AG09309 (cell line): ENCODE measurements around the gene RFX4.
"Not testable (repeated sequence)": the region's sequence is repeated elsewhere in the genome, so short reads cannot be mapped to it uniquely, and the experiment has no call there.

ENCODE experiments used
- DNase-seq: peaks from one replicate; pipeline ENCODE4 v3.0.0-alpha.2; 2010; ENCODE audit warnings: low read depth
- H3K4me3 ChIP-seq: 2 replicates; pipeline ENCODE4 v1.5.1; 2011; ENCODE audit warnings: mild to moderate bottlenecking, low read depth, low read length, moderate library complexity; ENCODE audit not compliant: control insufficient read depth
- TF ChIP-seq, protein P1 (sequence below): IDR thresholded peaks from 2 replicates; pipeline ENCODE4 v1.5.1; 2011; ENCODE audit warnings: mild to moderate bottlenecking, low read depth, low read length, inconsistent platforms; ENCODE audit not compliant: insufficient read depth, control insufficient read depth; ENCODE audit errors: missing control alignments

The RFX4 gene

GRCh38 chr12:106601496-106601895 lies 18.7 kb downstream of the RFX4 start:
- no peak for DNase-seq
- no peak overlapping the region for H3K4me3 ChIP-seq
- TF ChIP-seq, protein P1, sequence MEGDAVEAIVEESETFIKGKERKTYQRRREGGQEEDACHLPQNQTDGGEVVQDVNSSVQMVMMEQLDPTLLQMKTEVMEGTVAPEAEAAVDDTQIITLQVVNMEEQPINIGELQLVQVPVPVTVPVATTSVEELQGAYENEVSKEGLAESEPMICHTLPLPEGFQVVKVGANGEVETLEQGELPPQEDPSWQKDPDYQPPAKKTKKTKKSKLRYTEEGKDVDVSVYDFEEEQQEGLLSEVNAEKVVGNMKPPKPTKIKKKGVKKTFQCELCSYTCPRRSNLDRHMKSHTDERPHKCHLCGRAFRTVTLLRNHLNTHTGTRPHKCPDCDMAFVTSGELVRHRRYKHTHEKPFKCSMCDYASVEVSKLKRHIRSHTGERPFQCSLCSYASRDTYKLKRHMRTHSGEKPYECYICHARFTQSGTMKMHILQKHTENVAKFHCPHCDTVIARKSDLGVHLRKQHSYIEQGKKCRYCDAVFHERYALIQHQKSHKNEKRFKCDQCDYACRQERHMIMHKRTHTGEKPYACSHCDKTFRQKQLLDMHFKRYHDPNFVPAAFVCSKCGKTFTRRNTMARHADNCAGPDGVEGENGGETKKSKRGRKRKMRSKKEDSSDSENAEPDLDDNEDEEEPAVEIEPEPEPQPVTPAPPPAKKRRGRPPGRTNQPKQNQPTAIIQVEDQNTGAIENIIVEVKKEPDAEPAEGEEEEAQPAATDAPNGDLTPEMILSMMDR, result no peak

- TF ChIP-seq, protein P1, result no peak
- DNase-seq, result no peak
- H3K4me3 ChIP-seq, result no peak overlapping the region
Measured at GRCh38 chr12:106602076-106602475, 19.3 kb downstream of the RFX4 start.

DNA sequence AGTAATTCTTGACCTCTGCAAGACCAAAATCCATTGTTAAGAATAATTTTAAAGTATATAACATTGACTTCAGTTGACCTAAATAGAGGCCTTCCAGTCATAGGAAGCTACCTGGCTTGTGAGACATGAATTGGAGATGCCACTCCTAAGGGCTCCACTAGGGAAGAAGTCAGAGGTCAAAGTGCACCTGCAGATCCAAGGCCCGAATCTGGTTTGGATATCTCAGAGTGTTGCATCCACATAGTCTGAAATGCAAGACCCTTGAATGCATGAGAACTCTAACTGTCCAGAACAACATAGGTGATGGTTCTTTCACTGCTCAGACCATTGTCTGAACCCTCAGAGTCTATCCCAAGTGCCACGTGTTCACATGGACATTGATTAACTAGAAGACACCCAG lies 22.4 kb downstream of the RFX4 start:
- TF ChIP-seq, protein P1, result no peak
- DNase-seq, result no peak
- no peak overlapping the region for H3K4me3 ChIP-seq

DNA sequence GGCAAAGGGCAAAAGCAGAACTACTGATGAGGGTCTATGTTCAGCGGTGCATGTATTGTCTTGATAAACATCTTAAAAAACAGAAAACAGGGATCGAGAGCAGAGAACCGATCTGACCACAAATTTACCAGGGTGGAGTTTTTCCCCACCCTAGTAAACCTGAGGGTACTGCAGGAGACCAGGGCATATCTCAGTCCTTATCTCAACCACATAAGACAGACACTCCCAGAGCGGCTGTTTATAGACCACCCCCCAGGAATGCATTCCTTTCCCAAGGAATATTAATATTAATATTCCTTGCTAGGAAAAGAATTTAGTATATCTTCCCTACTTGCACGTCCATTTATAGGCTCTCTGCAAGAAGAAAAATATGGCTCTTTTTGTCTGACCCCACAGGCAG lies 37.8 kb downstream of the RFX4 start:
- DNase-seq, H3K4me3 ChIP-seq: not testable (repeated sequence)

- no peak for DNase-seq
- TF ChIP-seq, protein P1, result no peak
- no peak overlapping the region for H3K4me3 ChIP-seq
Measured at GRCh38 chr12:106625976-106626375, 43.2 kb downstream of the RFX4 start.

DNA sequence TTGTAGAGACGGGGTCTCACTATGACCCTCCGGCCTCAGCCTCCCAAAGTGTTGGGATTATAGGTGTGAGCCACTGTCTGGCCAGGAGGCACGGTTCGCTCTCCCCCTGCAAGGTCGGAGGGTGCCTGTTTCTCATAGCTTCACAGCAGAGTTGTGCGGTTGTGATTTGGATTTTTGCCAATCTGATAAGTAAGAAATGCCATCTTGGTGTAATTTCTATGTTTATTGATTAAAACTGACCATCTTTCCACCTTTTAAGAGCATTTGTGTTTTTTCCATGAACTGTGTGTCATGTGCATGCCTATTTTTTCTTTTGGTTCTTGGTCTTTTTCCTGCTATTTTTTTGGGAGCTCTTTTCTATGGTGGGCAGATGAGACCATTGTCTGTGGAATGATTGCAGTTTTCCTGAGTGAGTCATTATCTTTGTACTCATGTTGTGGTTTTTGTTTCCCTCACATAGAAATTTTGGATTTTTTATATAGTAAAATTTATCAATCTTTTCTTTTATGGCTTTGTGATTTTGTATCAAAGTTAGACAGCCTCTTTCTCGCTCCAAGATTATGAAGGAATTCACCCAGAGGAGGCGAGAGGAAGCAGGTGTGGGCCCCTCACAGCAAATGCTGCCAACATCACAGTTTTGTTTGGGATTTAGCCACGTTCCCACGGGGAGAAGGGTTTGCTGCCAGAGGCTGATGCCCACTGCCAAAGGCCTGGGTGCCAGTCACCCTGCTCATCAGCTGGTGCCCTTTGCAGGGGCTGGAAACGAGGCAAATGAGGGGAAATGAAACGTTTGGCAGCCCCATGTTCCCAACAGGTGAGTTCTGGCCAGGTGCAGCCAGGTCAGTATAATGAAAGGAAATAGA lies 47.2 kb downstream of the RFX4 start:
- DNase-seq, result no peak
- no peak overlapping the region for H3K4me3 ChIP-seq
- TF ChIP-seq, protein P1, result no peak

DNA sequence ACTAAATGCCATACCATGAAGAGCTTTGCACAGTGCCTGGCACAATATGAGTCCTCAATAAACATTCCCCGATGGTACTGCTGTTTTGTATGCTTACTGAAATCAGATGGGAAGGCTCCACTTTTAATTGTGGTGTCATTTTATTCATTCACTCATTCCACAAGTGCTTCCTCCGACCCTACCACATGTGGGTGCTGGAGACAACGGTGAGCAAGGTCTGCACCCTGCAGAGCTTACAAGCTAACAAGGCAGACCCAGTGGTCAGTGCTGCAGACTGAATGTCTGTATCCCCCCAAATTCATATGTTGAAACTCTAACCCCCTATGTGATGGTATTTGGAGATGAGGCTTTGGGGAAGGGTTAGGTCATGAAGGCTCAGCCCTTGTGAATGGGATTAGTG lies 48.3 kb downstream of the RFX4 start:
- no peak overlapping the region for H3K4me3 ChIP-seq
- TF ChIP-seq, protein P1, result no peak
- no peak for DNase-seq
